ENCODE data around the gene SHMT2. TPM values are rescaled to one million over a fixed set of nuclear protein-coding genes. Genes with fewer than 3 reads are reported as not detected.

The SHMT2 gene
- total and polyA plus RNA-seq, 9 of the 15 experiments (the other 6 are each of a cell fraction or from before 2014, with no cell fraction given), result 46.1 to 319 (median 115) TPM

DNA sequence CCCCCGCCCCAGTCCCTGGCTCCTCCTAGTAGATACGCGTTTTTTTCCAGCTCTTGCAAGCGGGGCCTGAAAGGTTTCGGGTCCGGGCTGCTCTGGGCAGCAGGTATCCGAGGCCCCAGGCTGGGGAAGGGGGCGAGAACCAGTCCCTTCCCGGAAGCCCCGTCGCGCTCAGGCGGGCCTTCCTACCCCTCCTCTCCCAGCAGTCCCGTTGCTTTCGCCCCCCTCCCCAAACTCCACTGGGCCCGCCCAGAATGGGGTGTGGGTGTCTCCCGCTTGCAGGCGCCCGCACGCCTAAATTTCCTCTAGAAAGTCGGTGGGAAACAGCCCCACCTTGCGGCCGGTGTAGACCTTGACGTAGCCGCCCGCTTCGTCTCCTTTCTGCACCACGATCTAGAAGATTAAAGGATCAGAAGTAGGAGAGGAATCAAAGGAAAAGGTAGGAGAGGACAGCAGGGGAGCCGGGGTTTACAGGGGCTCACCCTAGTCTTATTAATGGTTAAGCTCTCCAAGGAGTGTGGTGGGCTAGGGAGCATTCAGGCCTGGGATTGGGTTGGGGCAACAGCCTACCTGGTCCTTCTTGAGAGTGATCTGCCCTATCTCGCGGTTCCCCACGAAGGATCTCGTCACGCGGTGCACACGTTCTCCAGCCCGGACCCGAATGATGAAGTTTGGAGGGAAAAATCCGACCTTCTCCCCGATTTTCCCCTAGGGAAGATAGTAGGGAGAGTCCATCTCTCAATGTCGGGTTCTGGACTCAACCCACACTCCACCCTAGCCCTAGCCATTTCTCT, 14.2 kb downstream of the SHMT2 start (continued):
- TF ChIP-seq, protein P1, sequence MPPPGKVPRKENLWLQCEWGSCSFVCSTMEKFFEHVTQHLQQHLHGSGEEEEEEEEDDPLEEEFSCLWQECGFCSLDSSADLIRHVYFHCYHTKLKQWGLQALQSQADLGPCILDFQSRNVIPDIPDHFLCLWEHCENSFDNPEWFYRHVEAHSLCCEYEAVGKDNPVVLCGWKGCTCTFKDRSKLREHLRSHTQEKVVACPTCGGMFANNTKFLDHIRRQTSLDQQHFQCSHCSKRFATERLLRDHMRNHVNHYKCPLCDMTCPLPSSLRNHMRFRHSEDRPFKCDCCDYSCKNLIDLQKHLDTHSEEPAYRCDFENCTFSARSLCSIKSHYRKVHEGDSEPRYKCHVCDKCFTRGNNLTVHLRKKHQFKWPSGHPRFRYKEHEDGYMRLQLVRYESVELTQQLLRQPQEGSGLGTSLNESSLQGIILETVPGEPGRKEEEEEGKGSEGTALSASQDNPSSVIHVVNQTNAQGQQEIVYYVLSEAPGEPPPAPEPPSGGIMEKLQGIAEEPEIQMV (tag; conservative IDR thresholded peaks at IDR 0.05; ENCODE audit: low read depth), result no peak
- TF ChIP-seq HMGN3 (IDR thresholded peaks at IDR 0.05; ENCODE audit: borderline replicate concordance, extremely low read depth, insufficient read length, low read depth, low read length) (peak; percentile 6), BRD4 (IDR thresholded peaks at IDR 0.05) (no peak), CAMTA2 (CRISPR knock-in tag; conservative IDR thresholded peaks at IDR 0.05) (no peak), ETV6 (IDR thresholded peaks at IDR 0.05; ENCODE audit: borderline replicate concordance in 1 of 2, low read depth in 2 of 2, low read length in 1 of 2) (no peak), ETV6 (CRISPR knock-in tag; IDR thresholded peaks at IDR 0.05; ENCODE audit: borderline replicate concordance) (no peak), TCF3 (CRISPR knock-in tag; IDR thresholded peaks at IDR 0.05) (no peak), ZFP30 (CRISPR knock-in tag; IDR thresholded peaks at IDR 0.05; ENCODE audit: borderline replicate concordance) (no peak), KLF6 (CRISPR knock-in tag; IDR thresholded peaks at IDR 0.05; ENCODE audit: borderline replicate concordance) (no peak), PML (IDR thresholded peaks at IDR 0.05; ENCODE audit: low read length) (0 out of 2 replicates have a peak, but pooled peaks have one; percentile 12), ZNF274 (IDR thresholded peaks at IDR 0.05; ENCODE audit: borderline replicate concordance, low read depth, low read length) (no peak), FUS (optimal IDR thresholded peaks at IDR 0.05; ENCODE audit: low read depth, low read length) (no peak), MYNN (IDR thresholded peaks at IDR 0.05) (no peak), MYNN (CRISPR knock-in tag; IDR thresholded peaks at IDR 0.05) (no peak), MTA2 (IDR thresholded peaks at IDR 0.05; ENCODE audit: low read depth) (no peak), ZBTB17 (CRISPR knock-in tag; IDR thresholded peaks at IDR 0.05) (no peak), YBX1 (IDR thresholded peaks at IDR 0.05) (no peak), ZNF140 (CRISPR knock-in tag; IDR thresholded peaks at IDR 0.05) (no peak), ZKSCAN1 (IDR thresholded peaks at IDR 0.05; ENCODE audit: low read depth, low read length) (no peak), TAF7 (tag; IDR thresholded peaks at IDR 0.05) (no peak), ZNF699 (CRISPR knock-in tag; IDR thresholded peaks at IDR 0.05; ENCODE audit: insufficient replicate concordance) (no peak)
- TF ChIP-seq, protein P2, sequence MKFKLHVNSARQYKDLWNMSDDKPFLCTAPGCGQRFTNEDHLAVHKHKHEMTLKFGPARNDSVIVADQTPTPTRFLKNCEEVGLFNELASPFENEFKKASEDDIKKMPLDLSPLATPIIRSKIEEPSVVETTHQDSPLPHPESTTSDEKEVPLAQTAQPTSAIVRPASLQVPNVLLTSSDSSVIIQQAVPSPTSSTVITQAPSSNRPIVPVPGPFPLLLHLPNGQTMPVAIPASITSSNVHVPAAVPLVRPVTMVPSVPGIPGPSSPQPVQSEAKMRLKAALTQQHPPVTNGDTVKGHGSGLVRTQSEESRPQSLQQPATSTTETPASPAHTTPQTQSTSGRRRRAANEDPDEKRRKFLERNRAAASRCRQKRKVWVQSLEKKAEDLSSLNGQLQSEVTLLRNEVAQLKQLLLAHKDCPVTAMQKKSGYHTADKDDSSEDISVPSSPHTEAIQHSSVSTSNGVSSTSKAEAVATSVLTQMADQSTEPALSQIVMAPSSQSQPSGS (CRISPR knock-in tag; IDR thresholded peaks at IDR 0.05), result no peak
- TF ChIP-seq, protein P3, sequence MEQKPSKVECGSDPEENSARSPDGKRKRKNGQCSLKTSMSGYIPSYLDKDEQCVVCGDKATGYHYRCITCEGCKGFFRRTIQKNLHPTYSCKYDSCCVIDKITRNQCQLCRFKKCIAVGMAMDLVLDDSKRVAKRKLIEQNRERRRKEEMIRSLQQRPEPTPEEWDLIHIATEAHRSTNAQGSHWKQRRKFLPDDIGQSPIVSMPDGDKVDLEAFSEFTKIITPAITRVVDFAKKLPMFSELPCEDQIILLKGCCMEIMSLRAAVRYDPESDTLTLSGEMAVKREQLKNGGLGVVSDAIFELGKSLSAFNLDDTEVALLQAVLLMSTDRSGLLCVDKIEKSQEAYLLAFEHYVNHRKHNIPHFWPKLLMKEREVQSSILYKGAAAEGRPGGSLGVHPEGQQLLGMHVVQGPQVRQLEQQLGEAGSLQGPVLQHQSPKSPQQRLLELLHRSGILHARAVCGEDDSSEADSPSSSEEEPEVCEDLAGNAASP (IDR thresholded peaks at IDR 0.05), result no peak
- TF ChIP-seq, protein P4, sequence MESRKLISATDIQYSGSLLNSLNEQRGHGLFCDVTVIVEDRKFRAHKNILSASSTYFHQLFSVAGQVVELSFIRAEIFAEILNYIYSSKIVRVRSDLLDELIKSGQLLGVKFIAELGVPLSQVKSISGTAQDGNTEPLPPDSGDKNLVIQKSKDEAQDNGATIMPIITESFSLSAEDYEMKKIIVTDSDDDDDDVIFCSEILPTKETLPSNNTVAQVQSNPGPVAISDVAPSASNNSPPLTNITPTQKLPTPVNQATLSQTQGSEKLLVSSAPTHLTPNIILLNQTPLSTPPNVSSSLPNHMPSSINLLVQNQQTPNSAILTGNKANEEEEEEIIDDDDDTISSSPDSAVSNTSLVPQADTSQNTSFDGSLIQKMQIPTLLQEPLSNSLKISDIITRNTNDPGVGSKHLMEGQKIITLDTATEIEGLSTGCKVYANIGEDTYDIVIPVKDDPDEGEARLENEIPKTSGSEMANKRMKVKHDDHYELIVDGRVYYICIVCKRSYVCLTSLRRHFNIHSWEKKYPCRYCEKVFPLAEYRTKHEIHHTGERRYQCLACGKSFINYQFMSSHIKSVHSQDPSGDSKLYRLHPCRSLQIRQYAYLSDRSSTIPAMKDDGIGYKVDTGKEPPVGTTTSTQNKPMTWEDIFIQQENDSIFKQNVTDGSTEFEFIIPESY (CRISPR knock-in tag; IDR thresholded peaks at IDR 0.05), result peak; percentile 68; the same call in 1 of the 2 replicates

Data from K562 (cell line).